ENCODE measurements around the gene TBKBP1. TPM values are rescaled to one million over a fixed set of nuclear protein-coding genes. Genes with fewer than 3 reads are reported as not detected.

Gene TBKBP1
- total and polyA plus RNA-seq, 9 of the 15 experiments (the other 6 are each of a cell fraction or from before 2014, with no cell fraction given): 0.03 to 15.6 (median 6.8) TPM

DNA sequence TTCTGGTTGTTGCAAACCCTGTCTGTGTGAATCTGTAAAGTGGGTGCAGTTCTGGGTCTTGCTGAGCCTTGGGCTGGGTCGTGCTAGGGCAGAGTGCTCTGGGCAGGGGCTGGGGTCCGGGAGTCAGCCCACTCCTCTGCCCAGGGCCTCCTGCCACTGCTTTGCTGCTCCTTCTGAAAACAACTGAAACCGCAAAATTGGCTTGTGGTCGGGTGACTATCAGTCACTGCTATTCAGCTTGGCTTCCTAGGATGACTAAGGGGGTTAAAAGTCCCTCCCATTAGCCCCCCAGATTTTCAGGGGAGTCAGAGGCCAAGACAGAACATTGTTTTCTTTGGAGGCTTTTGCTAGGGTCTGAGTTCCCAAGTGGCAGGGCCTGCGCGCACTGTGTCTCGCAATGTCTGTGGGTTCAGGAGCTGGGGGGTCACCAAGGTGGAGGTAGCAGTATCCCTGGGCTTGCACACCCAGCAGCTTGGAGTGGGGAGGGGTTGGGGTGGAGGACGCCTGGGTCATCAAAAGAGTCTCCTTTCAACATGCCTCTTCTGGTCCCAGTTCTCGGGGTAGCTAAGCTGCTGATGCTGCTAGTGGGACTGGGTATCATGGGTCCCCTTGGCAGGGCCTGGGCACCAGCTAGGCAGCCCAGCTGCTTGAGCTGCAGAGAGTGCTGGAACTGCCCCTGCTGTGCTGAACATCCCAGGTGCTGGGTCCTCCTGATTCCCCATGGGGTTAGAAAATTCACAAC, 25.6 kb downstream of the TBKBP1 start (continued):
- TF ChIP-seq, protein P1, sequence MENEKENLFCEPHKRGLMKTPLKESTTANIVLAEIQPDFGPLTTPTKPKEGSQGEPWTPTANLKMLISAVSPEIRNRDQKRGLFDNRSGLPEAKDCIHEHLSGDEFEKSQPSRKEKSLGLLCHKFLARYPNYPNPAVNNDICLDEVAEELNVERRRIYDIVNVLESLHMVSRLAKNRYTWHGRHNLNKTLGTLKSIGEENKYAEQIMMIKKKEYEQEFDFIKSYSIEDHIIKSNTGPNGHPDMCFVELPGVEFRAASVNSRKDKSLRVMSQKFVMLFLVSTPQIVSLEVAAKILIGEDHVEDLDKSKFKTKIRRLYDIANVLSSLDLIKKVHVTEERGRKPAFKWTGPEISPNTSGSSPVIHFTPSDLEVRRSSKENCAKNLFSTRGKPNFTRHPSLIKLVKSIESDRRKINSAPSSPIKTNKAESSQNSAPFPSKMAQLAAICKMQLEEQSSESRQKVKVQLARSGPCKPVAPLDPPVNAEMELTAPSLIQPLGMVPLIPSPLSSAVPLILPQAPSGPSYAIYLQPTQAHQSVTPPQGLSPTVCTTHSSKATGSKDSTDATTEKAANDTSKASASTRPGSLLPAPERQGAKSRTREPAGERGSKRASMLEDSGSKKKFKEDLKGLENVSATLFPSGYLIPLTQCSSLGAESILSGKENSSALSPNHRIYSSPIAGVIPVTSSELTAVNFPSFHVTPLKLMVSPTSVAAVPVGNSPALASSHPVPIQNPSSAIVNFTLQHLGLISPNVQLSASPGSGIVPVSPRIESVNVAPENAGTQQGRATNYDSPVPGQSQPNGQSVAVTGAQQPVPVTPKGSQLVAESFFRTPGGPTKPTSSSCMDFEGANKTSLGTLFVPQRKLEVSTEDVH (IDR thresholded peaks at IDR 0.05; ENCODE audit: low read depth, partially characterized antibody): no peak
- TF ChIP-seq C11orf30 (IDR thresholded peaks at IDR 0.05; ENCODE audit: low read depth): peak; percentile 64; the same call in 1 of the 2 replicates
- TF ChIP-seq RBM39 (optimal IDR thresholded peaks at IDR 0.05; ENCODE audit: low read depth, low read length): no peak
- no peak for TF ChIP-seq NELFE (IDR thresholded peaks at IDR 0.05; ENCODE audit: insufficient read depth, insufficient read length)
- TF ChIP-seq POLR2B (IDR thresholded peaks at IDR 0.05; ENCODE audit: low read depth, partially characterized antibody): no peak
- TF ChIP-seq SMARCA5 (IDR thresholded peaks at IDR 0.05): no peak
- TF ChIP-seq PHF8 (IDR thresholded peaks at IDR 0.05; ENCODE audit: borderline replicate concordance, low read length): no peak
- TF ChIP-seq XRCC3 (IDR thresholded peaks at IDR 0.05): no peak
- TF ChIP-seq SMARCE1 (IDR thresholded peaks at IDR 0.05): peak; percentile 50; the same call in 1 of the 2 replicates
- no peak for TF ChIP-seq CTBP1 (IDR thresholded peaks at IDR 0.05; ENCODE audit: borderline replicate concordance)
- TF ChIP-seq FOXK1 (CRISPR knock-in tag; IDR thresholded peaks at IDR 0.05; ENCODE audit: borderline replicate concordance): no peak
- TF ChIP-seq MAFG (tag; conservative IDR thresholded peaks at IDR 0.05): peak; percentile 45; the same call in 1 of the 2 replicates
- TF ChIP-seq ZNF316 (IDR thresholded peaks at IDR 0.05): peak; percentile 48
- TF ChIP-seq ATF7 (IDR thresholded peaks at IDR 0.05): no peak
- TF ChIP-seq SRSF7 (optimal IDR thresholded peaks at IDR 0.05; ENCODE audit: low read depth, low read length): no peak
- TF ChIP-seq KDM4B (IDR thresholded peaks at IDR 0.05; ENCODE audit: borderline replicate concordance in 2 of 2, low read depth in 1 of 2): no peak
- peak; percentile 80 for TF ChIP-seq FOSL1 (tag; conservative IDR thresholded peaks at IDR 0.05)
- TF ChIP-seq, protein P2, sequence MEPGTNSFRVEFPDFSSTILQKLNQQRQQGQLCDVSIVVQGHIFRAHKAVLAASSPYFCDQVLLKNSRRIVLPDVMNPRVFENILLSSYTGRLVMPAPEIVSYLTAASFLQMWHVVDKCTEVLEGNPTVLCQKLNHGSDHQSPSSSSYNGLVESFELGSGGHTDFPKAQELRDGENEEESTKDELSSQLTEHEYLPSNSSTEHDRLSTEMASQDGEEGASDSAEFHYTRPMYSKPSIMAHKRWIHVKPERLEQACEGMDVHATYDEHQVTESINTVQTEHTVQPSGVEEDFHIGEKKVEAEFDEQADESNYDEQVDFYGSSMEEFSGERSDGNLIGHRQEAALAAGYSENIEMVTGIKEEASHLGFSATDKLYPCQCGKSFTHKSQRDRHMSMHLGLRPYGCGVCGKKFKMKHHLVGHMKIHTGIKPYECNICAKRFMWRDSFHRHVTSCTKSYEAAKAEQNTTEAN (CRISPR knock-in tag; IDR thresholded peaks at IDR 0.05): no peak
- TF ChIP-seq MCM5 (IDR thresholded peaks at IDR 0.05; ENCODE audit: low read depth): no peak
- no peak for TF ChIP-seq ADNP (tag; IDR thresholded peaks at IDR 0.05)
- TF ChIP-seq, protein P3, sequence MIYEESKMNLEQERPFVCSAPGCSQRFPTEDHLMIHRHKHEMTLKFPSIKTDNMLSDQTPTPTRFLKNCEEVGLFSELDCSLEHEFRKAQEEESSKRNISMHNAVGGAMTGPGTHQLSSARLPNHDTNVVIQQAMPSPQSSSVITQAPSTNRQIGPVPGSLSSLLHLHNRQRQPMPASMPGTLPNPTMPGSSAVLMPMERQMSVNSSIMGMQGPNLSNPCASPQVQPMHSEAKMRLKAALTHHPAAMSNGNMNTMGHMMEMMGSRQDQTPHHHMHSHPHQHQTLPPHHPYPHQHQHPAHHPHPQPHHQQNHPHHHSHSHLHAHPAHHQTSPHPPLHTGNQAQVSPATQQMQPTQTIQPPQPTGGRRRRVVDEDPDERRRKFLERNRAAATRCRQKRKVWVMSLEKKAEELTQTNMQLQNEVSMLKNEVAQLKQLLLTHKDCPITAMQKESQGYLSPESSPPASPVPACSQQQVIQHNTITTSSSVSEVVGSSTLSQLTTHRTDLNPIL (CRISPR knock-in tag; IDR thresholded peaks at IDR 0.05): no peak
- TF ChIP-seq BRD4 (IDR thresholded peaks at IDR 0.05): no peak
- TF ChIP-seq, protein P4, sequence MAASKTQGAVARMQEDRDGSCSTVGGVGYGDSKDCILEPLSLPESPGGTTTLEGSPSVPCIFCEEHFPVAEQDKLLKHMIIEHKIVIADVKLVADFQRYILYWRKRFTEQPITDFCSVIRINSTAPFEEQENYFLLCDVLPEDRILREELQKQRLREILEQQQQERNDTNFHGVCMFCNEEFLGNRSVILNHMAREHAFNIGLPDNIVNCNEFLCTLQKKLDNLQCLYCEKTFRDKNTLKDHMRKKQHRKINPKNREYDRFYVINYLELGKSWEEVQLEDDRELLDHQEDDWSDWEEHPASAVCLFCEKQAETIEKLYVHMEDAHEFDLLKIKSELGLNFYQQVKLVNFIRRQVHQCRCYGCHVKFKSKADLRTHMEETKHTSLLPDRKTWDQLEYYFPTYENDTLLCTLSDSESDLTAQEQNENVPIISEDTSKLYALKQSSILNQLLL (CRISPR knock-in tag; IDR thresholded peaks at IDR 0.05; ENCODE audit: borderline replicate concordance): no peak
